ENCODE results near the gene PSD4.

PSD4 gene

GRCh38 chr2:113240915-113241911 is 67.4 kb downstream of the PSD4 start:
- DNase-seq = no peak

DNA sequence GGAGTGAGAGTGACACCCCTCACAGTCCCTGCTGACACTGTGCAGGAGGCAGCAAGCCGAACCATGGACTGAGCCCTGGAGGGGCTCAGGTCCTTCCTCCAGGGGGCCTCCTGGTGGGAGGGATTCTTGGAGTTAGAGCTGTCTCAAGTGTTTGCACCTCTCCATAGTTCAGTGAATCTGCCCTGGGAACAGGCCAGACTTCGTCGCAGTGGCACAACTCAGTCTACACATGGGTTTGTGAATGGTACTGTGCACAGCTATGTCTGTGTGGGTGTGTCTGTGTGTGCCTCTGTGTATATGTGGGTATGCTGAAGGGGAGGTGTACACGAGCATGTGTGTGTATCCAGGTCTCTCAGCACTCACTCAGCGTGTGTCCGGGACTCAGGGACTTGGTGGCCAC is 68.6 kb downstream of the PSD4 start:
- DNase-seq = no peak

DNA sequence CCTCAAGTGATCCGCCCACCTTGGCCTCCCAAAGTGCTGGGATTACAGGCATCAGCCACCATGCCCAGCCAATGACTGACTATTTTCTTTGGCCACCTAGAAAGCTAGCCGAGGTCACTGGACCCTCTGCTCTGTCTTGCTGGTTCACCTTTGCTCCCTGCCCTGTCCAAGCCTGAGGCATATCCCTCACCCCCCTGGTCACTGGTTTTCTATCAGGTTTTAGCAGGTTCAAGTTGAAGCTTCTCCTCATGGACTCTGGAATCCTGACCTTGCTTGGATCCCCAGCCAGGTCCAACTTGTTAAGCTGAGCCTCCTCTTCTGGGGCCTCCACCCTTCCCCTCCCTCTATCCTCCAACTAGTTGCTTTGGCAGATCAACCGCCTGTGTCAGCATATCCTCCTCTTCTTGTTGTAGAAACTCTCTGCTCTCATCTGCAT is 71.5 kb downstream of the PSD4 start:
- DNase-seq = no peak

DNA sequence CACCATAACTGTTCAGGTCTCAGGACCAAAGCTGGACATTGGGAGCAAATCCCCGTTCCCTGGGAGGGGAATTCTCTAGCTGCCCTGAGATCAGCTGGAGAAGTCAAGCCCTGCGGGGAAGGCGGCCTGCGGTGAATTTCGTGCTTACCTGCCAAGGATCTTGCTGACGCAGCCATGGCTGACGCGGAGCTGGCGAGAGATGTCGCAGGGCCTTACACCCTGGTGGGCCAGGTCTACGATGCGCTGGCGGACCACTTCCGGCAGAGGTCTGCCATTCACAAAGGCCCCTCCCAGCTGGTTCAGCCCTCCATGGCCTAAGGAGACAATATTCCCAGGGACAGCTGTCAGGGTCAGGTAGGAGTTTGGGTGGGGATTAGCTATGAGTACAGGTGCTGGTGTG is 72.8 kb downstream of the PSD4 start:
- DNase-seq = no peak

DNA sequence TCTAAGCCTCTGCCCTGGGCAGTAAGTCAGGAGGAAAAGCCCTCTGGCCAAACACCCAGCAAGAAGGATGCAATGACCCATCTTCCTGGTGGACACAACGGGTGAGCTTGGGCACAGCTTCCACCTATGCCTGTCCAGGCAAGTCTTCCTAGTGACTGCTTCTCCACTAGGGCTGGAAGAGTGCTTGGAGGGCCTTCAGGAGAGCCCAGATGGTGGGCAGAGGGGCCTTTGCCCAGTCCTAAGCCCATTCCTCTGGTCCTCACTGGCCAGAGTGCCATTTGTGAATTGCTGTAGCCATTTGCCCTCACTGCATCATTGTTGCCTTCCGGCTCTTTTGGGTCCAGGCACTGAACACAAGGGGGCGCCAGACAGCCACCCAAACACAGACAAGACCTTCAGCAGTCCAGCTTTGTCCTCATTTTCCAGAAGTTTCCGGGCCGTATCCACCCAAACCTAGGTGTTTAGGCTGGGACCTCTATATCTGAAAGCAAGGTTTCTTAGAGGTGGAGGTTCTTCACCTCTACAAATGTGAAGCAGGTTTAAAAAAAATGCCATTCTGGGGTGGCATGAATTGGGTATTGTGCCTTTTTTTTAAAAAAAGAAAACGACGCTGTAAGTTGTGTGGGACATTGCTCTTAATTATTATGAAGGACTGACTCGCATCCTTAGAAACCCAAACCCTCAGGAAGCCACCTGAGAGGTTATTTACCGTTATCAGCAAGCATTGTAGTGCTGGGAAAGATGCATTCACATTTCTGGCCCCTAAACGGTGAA is 75.4 kb downstream of the PSD4 start:
- DNase-seq = peak; percentile 24 to 54

DNA sequence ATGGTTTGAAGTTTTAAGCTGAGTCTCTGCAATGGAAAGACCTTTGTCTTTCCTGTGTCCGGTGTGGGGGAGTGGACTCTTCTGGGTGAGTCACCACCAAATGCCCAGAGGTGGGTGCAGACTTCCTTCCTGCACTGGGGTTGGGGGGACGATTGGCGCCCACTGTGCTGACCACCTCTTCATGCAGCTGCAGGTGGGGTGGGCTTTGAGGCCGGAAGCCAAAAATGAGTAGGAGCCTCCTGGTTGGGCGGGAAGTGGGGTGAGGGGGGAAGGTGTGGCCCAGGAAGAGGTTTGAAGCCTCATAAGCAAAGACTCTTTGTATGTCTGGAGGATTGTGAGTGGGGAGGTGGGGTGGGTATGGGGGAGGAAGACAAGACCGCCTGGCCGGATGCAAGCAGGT is 77.3 kb downstream of the PSD4 start:
- no peak for DNase-seq

DNA sequence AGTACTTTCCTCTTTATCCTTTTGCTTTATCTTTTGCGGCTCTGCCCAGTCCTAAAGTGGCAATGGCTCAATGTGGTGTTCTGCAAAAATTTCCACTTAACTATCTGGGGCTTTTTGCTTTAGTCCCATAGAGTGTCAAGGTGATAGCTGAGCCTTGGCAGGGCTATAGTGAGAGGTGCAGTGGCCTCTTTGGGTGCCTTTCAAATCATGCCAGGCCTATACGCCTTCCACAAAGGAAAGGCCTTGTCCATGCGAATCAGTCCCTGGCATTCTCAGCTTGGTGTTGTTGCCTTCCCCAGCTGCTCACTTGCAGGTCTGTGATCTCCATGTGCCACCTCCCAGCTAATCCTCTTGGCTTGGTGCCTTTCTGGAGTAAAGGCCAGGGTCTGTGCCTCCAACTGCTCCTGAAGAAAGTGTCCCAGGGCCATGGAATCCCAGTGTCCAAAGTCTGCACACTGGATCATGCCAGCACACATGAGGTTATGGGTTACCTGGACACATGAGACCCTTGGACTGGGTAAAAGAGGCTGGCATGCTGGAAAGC is 78.3 kb downstream of the PSD4 start:
- DNase-seq = no peak

DNA sequence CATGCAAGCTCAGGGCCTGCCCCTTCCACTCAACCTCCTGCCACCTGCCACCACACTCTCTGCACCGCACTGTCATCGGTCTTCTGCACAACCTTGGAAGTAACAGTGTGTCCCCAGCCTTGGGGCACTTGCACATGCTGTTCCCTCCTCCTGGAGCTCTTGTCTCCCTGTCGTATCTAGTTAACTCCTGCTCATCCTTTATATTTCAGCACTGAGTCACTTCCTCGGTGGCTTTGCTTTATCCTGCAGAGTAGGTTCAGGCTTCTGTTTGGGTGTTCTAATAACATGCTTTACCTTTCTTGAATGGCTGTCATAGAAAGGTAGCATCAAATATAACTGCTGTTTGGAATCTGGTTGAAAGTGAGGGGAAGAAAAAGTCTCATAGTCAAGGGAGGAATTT is 79.7 kb downstream of the PSD4 start:
- DNase-seq = no peak

GRCh38 chr2:113255140-113256070 is 81.6 kb downstream of the PSD4 start:
- no peak for DNase-seq

- no peak for DNase-seq
Measured at GRCh38 chr2:113257516-113258264, 83.9 kb downstream of the PSD4 start.

DNA sequence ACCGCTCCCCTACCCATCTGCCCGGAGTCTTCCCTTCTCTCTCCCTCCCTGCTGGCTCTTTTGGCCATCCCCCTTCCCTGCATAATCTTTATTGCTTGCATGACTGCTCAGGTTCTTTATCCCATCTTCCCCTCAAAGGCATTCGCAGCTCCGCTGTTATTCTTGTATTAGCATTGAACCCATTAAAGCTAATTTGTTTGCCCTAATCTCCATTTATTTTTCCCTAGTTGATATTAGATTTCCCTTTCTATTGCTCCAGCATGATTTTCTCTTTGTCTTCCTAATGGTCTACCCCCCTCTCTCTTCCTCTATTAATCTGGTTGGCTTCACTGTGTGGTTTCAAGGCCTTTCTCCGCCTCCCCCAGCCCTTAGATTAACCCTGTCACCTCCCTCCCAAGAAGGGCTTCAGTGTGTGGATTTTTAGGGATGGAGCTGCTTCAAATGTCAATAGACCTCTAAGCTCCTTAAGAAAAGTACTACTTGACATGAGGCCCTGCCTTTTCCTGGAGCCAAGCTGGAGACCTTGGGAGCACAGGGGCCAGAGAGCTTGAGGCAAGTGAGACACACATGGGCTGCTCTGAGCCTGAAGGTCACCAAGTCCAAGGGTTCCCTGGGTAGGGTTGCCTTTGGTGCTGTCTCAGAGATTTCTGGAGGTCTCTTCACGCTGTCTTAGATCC is 84.8 kb downstream of the PSD4 start:
- DNase-seq = no peak

All from hippocampal formation (tissue), 2 donors.